NAMALWA (cell line): ENCODE results near the gene SAFB.

Experiments
- DNase-seq: peaks from one replicate; pipeline ENCODE4 v3.0.0-alpha.2; 2015; ENCODE audit warnings: low spot score

SAFB gene

GRCh38 chr19:5666921-5667610, 44.2 kb downstream of the SAFB start:
- no peak for DNase-seq

GRCh38 chr19:5667751-5668271, 44.9 kb downstream of the SAFB start:
- DNase-seq, result no peak

- DNase-seq, result no peak
These were observed 46.3 kb downstream of the SAFB start for GRCh38 chr19:5669212-5669611.

GRCh38 chr19:5671600-5671999, 48.7 kb downstream of the SAFB start:
- DNase-seq, result no peak

- DNase-seq, result no peak
These were observed 50.0 kb downstream of the SAFB start for GRCh38 chr19:5672708-5673459.

- no peak for DNase-seq
These were observed 50.9 kb downstream of the SAFB start for GRCh38 chr19:5673752-5674151.

GRCh38 chr19:5674714-5675113, 51.8 kb downstream of the SAFB start:
- no peak for DNase-seq

GRCh38 chr19:5676105-5676771, 53.4 kb downstream of the SAFB start:
- no peak for DNase-seq

- no peak for DNase-seq
These were observed 53.9 kb downstream of the SAFB start for GRCh38 chr19:5676772-5677105.

- no peak for DNase-seq
These were observed 54.3 kb downstream of the SAFB start for GRCh38 chr19:5677136-5677535.

GRCh38 chr19:5677580-5677979, 54.7 kb downstream of the SAFB start:
- no peak for DNase-seq

GRCh38 chr19:5678071-5678718, 55.3 kb downstream of the SAFB start:
- DNase-seq, result no peak

- peak; percentile 41 for DNase-seq
These were observed 56.6 kb downstream of the SAFB start for GRCh38 chr19:5679289-5680083.

- no peak for DNase-seq
These were observed 57.2 kb downstream of the SAFB start for GRCh38 chr19:5680084-5680436.

- peak; percentile 99 for DNase-seq
These were observed 57.8 kb downstream of the SAFB start, which contains the start of the genes HSD11B1L and MICOS13 for GRCh38 chr19:5680437-5681368. HSD11B1L (plus strand) TSS chr19:5681027; CDS start chr19:5684833, 3,806 bp downstream. MICOS13 (minus strand) TSS chr19:5680516; CDS start chr19:5680486, 30 bp downstream.

GRCh38 chr19:5681391-5682106, 58.7 kb downstream of the SAFB start:
- no peak for DNase-seq

- DNase-seq, result no peak
These were observed 59.2 kb downstream of the SAFB start for GRCh38 chr19:5682107-5682482.

- DNase-seq, result no peak
These were observed 60.4 kb downstream of the SAFB start for GRCh38 chr19:5683177-5683886.
